Hepatocyte (in vitro differentiated cells): ENCODE data around the gene SLAMF7.

Experiments used
- CTCF ChIP-seq: fragments of 200-600 bp; sonication (generic); IDR thresholded peaks from 2 replicates; pipeline ENCODE4 v1.5.1; 2016; ENCODE audit warnings: antibody characterized with exemption, mild to moderate bottlenecking; ENCODE audit not compliant: poor library complexity
- EZH2 ChIP-seq: fragments of 200-600 bp; sonication (generic); IDR thresholded peaks from 2 replicates; pipeline ENCODE4 v1.6.1; 2016; ENCODE audit warnings: antibody characterized with exemption, mild to moderate bottlenecking, borderline replicate concordance
- EZH2phosphoT487 ChIP-seq: fragments of 200-600 bp; sonication (generic); IDR thresholded peaks from one replicate; pipeline ENCODE4 v1.6.1; 2018; ENCODE audit warnings: antibody characterized with exemption, mild to moderate bottlenecking, low read depth, moderate library complexity; ENCODE audit not compliant: unreplicated experiment, severe bottlenecking

GRCh38 chr1:160718210-160718609 is 20.8 kb upstream of the SLAMF7 start:
- no peak for TF ChIP-seq CTCF
- no peak for TF ChIP-seq EZH2
- no peak for TF ChIP-seq EZH2phosphoT487
